Neural cell (in vitro differentiated cells): ENCODE results near the gene UBAC2. TPM values are rescaled to one million over a fixed set of nuclear protein-coding genes. Genes with fewer than 3 reads are reported as not detected.

Experiments used
- H2AFZ ChIP-seq: fragments of 200-600, 300-800 bp; sonication (generic), shearing (Covaris generic); 2 replicates; pipeline ENCODE4 v1.6.0; 2014; ENCODE audit warnings: low read depth, mild to moderate bottlenecking, antibody characterized with exemption, low read length, moderate library complexity
- H3F3A ChIP-seq: fragments of 200-600 bp; shearing (Covaris generic); 2 replicates; pipeline ENCODE4 v1.6.1; 2016; ENCODE audit warnings: mild to moderate bottlenecking, moderate library complexity, mixed read lengths, antibody characterized with exemption, low read length; ENCODE audit not compliant: insufficient read depth, poor library complexity, severe bottlenecking
- H3K27ac ChIP-seq: fragments of 200-600, 300-800 bp; sonication (generic), shearing (Covaris generic); 2 replicates; pipeline ENCODE4 v1.5.1; 2014; ENCODE audit warnings: mild to moderate bottlenecking, low read length, moderate library complexity
- H3K27me3 ChIP-seq: fragments of 300-800, 200-600 bp; sonication (generic), shearing (Covaris generic); 2 replicates; pipeline ENCODE4 v1.6.0; 2014; ENCODE audit warnings: mild to moderate bottlenecking, low read depth, low read length, moderate library complexity; ENCODE audit not compliant: insufficient read depth
- H3K36me3 ChIP-seq: fragments of 300-800, 200-600 bp; sonication (generic), shearing (Covaris generic); 2 replicates; pipeline ENCODE4 v1.5.1; 2014; ENCODE audit warnings: mild to moderate bottlenecking, antibody characterized with exemption, low read length, moderate library complexity; ENCODE audit not compliant: insufficient read depth
- H3K4me2 ChIP-seq: fragments of 300-800, 200-600 bp; sonication (generic), shearing (Covaris generic); 2 replicates; pipeline ENCODE4 v1.6.0; 2014; ENCODE audit warnings: mild to moderate bottlenecking, low read length
- H3K4me3 ChIP-seq: fragments of 300-800, 200-600 bp; sonication (generic), shearing (Covaris generic); 2 replicates; pipeline ENCODE4 v1.5.1; 2014; ENCODE audit warnings: mild to moderate bottlenecking, low read length, moderate library complexity
- H3K79me2 ChIP-seq: fragments of 200-600 bp; shearing (Covaris generic); replicated peaks from 2 replicates; pipeline ENCODE4 v1.6.0; 2014; ENCODE audit warnings: mild to moderate bottlenecking, low read length, moderate library complexity; ENCODE audit not compliant: insufficient read depth
- H3K9ac ChIP-seq: fragments of 300-800, 200-600 bp; sonication (generic), shearing (Covaris generic); 2 replicates; pipeline ENCODE4 v1.6.1; 2016; ENCODE audit warnings: mild to moderate bottlenecking, low read length, mixed read lengths
- H3K9me2 ChIP-seq: fragments of 200-600 bp; shearing (Covaris generic); 2 replicates; pipeline ENCODE4 v1.6.1; 2016; ENCODE audit warnings: mild to moderate bottlenecking, low read length, mixed read lengths; ENCODE audit not compliant: insufficient read depth
- H3K9me3 ChIP-seq: fragments of 200-600, 300-800 bp; sonication (generic), shearing (Covaris generic); 2 replicates; pipeline ENCODE4 v1.6.1; 2016; ENCODE audit warnings: mild to moderate bottlenecking, mixed run types, low read length, moderate library complexity, mixed read lengths
- H4K20me1 ChIP-seq: fragments of 200-600 bp; shearing (Covaris generic); 2 replicates; pipeline ENCODE4 v1.6.1; 2016; ENCODE audit warnings: mild to moderate bottlenecking, mixed run types; ENCODE audit not compliant: insufficient read depth
- EP300 ChIP-seq: fragments of 450-650 bp; conservative IDR thresholded peaks from 2 replicates; pipeline ENCODE4 v1.6.1; 2014; ENCODE audit warnings: antibody characterized with exemption, mild to moderate bottlenecking, moderate library complexity; ENCODE audit not compliant: poor library complexity, severe bottlenecking
- EZH2 ChIP-seq: fragments of 200-600, 300-800 bp; shearing (Covaris generic), sonication (generic); IDR thresholded peaks from 2 replicates; pipeline ENCODE4 v1.6.1; 2014; ENCODE audit warnings: antibody characterized with exemption, low read length, borderline replicate concordance, mild to moderate bottlenecking; ENCODE audit not compliant: insufficient read depth, poor library complexity, severe bottlenecking
- MXI1 ChIP-seq: fragments of 450-650 bp; conservative IDR thresholded peaks from 2 replicates; pipeline ENCODE4 v1.6.1; 2014; ENCODE audit warnings: antibody characterized with exemption, mild to moderate bottlenecking; ENCODE audit not compliant: poor library complexity, severe bottlenecking
- POLR2AphosphoS5 ChIP-seq: IDR thresholded peaks from 2 replicates; pipeline ENCODE4 v1.6.1; 2012
- RAD21 ChIP-seq: fragments of 450-650 bp; conservative IDR thresholded peaks from 2 replicates; pipeline ENCODE4 v1.6.1; 2014; ENCODE audit warnings: antibody characterized with exemption, mild to moderate bottlenecking, moderate library complexity
- SMC3 ChIP-seq: fragments of 450-650 bp; conservative IDR thresholded peaks from 2 replicates; pipeline ENCODE4 v1.6.1; 2014; ENCODE audit warnings: antibody characterized with exemption, mild to moderate bottlenecking, moderate library complexity; ENCODE audit not compliant: poor library complexity
- TAF1 ChIP-seq: IDR thresholded peaks from 2 replicates; pipeline ENCODE4 v1.6.1; 2012; ENCODE audit warnings: low read depth
- polyA plus RNA-seq: library from polyadenylated mRNA; depleted of rRNA; stranded (reverse); fragments of >200 nt; gene quantifications from 2 replicates; pipeline ENCODE4 v1.2.3, GENCODE V29; 2014
- TF ChIP-seq, protein P1 (sequence below): IDR thresholded peaks from 2 replicates; pipeline ENCODE4 v1.6.1; 2012; ENCODE audit warnings: borderline replicate concordance
- TF ChIP-seq, protein P2 (sequence below): fragments of 450-650 bp; IDR thresholded peaks from 2 replicates; pipeline ENCODE4 v1.5.1; 2014; ENCODE audit warnings: antibody characterized with exemption, mild to moderate bottlenecking, moderate library complexity; ENCODE audit not compliant: poor library complexity, severe bottlenecking

The UBAC2 gene
- polyA plus RNA-seq, 1 donor from 2014 or later = 56.9 TPM

DNA sequence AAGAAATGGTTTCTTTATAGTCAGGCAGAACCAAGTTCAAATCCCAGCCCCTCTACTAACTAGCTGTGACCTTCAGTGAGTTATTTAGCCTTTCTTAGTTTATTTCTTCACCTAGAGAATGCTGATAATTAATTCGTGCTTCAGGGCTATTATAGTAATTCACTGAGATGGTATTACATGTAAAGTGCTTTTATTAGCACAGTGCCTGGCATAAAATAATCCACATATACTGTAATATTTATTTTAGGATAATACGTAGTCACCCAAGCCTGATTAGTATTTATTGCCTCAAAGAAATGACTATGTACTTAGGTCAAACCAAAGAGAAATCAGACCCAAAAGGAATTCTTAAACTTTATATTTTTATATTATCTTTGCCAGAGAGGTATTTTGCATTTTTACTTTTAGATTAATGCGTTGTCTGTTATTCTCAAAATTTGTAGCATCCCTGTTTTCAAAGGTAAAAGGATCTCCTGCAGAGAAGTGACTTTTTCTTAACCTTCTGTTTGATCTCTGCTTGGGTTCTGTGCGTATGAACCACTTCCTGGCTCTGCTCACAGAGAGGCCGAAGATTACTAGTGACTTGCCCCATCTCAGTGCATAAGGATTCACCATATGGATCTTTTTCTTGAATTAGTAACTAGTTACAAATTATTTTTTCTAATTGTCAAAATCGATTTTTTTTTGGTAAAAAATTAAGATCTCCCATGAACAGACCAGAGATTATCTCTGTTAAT, 19.7 kb downstream of the UBAC2 start:
- Histone ChIP-seq H3K27me3 (no peaks in the 10 kb centered on the region), H3K9me2 (no peaks in the 10 kb centered on the region), H3K4me3 (no peak overlapping the region), H3K4me2 (no peak overlapping the region), H3K36me3 (no peaks in the 10 kb centered on the region), H3K27ac (no peak overlapping the region), H3F3A (no peaks in the 10 kb centered on the region), H4K20me1 (no peaks in the 10 kb centered on the region), H3K79me2 (peaks cover 40% of the 10 kb centered on the region), H3K9me3 (peaks cover 2% of the 10 kb centered on the region), H3K9ac (no peak overlapping the region), H2AFZ (no peak overlapping the region)
- TF ChIP-seq TAF1 (no peak), SMC3 (no peak), EP300 (no peak), POLR2AphosphoS5 (no peak), RAD21 (no peak), MXI1 (no peak), EZH2 (no peak)
- TF ChIP-seq, protein P1, sequence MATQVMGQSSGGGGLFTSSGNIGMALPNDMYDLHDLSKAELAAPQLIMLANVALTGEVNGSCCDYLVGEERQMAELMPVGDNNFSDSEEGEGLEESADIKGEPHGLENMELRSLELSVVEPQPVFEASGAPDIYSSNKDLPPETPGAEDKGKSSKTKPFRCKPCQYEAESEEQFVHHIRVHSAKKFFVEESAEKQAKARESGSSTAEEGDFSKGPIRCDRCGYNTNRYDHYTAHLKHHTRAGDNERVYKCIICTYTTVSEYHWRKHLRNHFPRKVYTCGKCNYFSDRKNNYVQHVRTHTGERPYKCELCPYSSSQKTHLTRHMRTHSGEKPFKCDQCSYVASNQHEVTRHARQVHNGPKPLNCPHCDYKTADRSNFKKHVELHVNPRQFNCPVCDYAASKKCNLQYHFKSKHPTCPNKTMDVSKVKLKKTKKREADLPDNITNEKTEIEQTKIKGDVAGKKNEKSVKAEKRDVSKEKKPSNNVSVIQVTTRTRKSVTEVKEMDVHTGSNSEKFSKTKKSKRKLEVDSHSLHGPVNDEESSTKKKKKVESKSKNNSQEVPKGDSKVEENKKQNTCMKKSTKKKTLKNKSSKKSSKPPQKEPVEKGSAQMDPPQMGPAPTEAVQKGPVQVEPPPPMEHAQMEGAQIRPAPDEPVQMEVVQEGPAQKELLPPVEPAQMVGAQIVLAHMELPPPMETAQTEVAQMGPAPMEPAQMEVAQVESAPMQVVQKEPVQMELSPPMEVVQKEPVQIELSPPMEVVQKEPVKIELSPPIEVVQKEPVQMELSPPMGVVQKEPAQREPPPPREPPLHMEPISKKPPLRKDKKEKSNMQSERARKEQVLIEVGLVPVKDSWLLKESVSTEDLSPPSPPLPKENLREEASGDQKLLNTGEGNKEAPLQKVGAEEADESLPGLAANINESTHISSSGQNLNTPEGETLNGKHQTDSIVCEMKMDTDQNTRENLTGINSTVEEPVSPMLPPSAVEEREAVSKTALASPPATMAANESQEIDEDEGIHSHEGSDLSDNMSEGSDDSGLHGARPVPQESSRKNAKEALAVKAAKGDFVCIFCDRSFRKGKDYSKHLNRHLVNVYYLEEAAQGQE = no peak
- TF ChIP-seq, protein P2, sequence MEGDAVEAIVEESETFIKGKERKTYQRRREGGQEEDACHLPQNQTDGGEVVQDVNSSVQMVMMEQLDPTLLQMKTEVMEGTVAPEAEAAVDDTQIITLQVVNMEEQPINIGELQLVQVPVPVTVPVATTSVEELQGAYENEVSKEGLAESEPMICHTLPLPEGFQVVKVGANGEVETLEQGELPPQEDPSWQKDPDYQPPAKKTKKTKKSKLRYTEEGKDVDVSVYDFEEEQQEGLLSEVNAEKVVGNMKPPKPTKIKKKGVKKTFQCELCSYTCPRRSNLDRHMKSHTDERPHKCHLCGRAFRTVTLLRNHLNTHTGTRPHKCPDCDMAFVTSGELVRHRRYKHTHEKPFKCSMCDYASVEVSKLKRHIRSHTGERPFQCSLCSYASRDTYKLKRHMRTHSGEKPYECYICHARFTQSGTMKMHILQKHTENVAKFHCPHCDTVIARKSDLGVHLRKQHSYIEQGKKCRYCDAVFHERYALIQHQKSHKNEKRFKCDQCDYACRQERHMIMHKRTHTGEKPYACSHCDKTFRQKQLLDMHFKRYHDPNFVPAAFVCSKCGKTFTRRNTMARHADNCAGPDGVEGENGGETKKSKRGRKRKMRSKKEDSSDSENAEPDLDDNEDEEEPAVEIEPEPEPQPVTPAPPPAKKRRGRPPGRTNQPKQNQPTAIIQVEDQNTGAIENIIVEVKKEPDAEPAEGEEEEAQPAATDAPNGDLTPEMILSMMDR = no peak

DNA sequence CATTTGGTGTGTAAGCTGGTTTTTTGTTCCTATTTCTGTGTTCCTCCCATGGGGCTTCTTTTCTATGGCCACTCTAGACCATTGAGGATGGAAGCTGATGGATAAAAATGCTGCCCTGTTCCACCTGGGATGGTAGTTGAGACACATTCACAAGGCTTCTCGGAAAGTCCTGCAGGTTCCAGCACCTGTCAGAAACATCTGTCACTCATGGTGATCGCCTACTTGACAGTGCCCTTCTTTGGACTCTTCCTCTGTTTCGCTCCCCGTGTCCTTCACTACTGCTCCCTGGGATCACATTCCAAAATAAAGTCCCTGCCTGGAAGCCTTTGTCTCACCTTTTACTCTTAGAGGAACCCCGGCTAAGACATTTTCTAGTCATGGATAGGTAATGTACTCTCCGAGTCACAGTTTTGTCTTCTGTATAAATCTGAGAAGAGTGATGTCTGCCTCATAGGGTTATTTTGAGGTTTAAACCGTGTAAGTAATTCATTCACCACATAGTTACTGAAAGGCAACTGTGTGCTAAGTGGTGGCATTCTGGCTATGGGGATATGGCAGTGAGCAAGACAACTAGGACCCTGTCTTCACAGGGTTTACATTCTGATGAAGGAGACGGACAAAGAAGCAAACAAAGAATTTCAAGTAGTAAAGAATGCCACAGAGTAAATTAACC, 21.0 kb downstream of the UBAC2 start:
- no peak overlapping the region for H3K9ac ChIP-seq
- no peaks in the 10 kb centered on the region for H4K20me1 ChIP-seq
- no peaks in the 10 kb centered on the region for H3K36me3 ChIP-seq
- TF ChIP-seq POLR2AphosphoS5 (no peak), MXI1 (no peak), EZH2 (no peak), TAF1 (no peak)
- TF ChIP-seq, protein P1 = no peak
- H3K9me3 ChIP-seq = peaks cover 2% of the 10 kb centered on the region
- no peaks in the 10 kb centered on the region for H3K27me3 ChIP-seq
- H3K27ac ChIP-seq = no peak overlapping the region
- H3K4me3 ChIP-seq = no peak overlapping the region
- no peaks in the 10 kb centered on the region for H3F3A ChIP-seq
- H2AFZ ChIP-seq = no peak overlapping the region
- no peaks in the 10 kb centered on the region for H3K9me2 ChIP-seq
- no peak overlapping the region for H3K4me2 ChIP-seq
- H3K79me2 ChIP-seq = peaks cover 46% of the 10 kb centered on the region
